Neutrophil (primary cell): ENCODE data around the gene ZNF784.

Experiments
- H3K27ac ChIP-seq: fragments of 200-600 bp; sonication (generic); 2 replicates; pipeline ENCODE4 v1.5.1; 2016; ENCODE audit warnings: mild to moderate bottlenecking, moderate library complexity
- H3K27me3 ChIP-seq: fragments of 200-600 bp; sonication (generic); 2 replicates; pipeline ENCODE4 v1.6.0; 2016; ENCODE audit warnings: mild to moderate bottlenecking
- H3K36me3 ChIP-seq: fragments of 200-600 bp; sonication (generic); 2 replicates; pipeline ENCODE4 v1.5.1; 2017
- H3K4me1 ChIP-seq, 2 experiments: fragments of 200-600 bp in 1 of 2; sonication (generic) in 1 of 2; 1 replicate in 1 of 2; 2 replicates in 1 of 2; pipeline versions ENCODE4 v1.5.1 to v1.6.1; 2013 to 2016; ENCODE audit warnings: low read depth in 1 of 2, low read length in 1 of 2, mild to moderate bottlenecking in 1 of 2, moderate library complexity in 1 of 2; ENCODE audit not compliant: control insufficient read depth in 1 of 2, insufficient read depth in 1 of 2
- H3K4me3 ChIP-seq, 2 experiments: fragments of 200-600 bp in 1 of 2; sonication (generic) in 1 of 2; 1 replicate in 1 of 2; 2 replicates in 1 of 2; pipeline ENCODE4 v1.5.1; 2013 to 2016; ENCODE audit warnings: low read depth in 1 of 2, low read length in 1 of 2, mild to moderate bottlenecking in 1 of 2, moderate library complexity in 1 of 2
- H3K9me3 ChIP-seq: fragments of 200-600 bp; sonication (generic); 2 replicates; pipeline ENCODE4 v1.5.1; 2016
- CTCF ChIP-seq: fragments of 200-600 bp; sonication (generic); IDR thresholded peaks from 2 replicates; pipeline ENCODE4 v1.5.1; 2016; ENCODE audit warnings: antibody characterized with exemption

ZNF784 gene

GRCh38 chr19:55616395-55616875, 7.9 kb downstream of the ZNF784 start:
- H3K27me3 ChIP-seq: no peaks in the 10 kb centered on the region
- H3K27ac ChIP-seq: peak overlapping the region; percentile 66
- peaks cover 45% of the 10 kb centered on the region for H3K36me3 ChIP-seq
- H3K9me3 ChIP-seq: no peaks in the 10 kb centered on the region
- H3K4me3 ChIP-seq: no peak overlapping the region
- TF ChIP-seq CTCF: no peak
- peaks cover 55 to 64% of the 10 kb centered on the region in 2 experiments for H3K4me1 ChIP-seq

DNA sequence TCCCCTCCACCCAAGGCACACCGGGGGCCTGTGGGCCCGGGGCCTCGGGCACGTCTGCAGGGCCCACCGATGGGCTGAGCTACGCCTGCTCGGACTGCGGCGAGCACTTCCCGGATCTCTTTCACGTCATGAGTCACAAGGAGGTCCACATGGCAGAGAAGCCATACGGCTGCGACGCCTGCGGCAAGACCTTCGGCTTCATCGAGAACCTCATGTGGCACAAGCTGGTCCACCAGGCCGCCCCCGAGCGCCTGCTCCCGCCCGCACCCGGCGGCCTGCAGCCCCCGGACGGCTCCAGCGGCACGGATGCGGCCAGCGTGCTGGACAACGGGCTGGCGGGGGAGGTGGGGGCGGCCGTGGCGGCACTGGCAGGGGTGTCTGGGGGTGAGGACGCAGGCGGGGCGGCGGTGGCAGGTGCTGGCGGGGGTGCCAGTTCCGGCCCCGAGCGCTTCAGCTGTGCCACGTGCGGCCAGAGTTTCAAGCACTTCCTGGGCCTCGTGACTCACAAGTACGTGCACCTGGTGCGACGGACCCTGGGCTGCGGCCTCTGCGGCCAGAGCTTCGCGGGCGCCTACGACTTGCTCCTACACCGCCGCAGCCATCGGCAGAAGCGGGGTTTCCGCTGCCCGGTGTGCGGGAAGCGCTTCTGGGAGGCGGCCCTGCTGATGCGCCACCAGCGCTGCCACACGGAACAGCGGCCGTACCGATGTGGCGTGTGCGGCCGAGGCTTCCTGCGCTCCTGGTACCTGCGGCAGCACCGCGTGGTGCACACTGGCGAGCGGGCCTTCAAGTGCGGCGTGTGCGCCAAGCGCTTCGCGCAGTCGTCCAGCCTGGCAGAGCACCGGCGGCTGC, 8.6 kb downstream of the ZNF784 start:
- Histone ChIP-seq H3K27ac (no peak overlapping the region), H3K36me3 (peaks cover 50% of the 10 kb centered on the region), H3K9me3 (no peaks in the 10 kb centered on the region), H3K27me3 (no peaks in the 10 kb centered on the region), H3K4me3 (no peak overlapping the region), H3K4me1 (peaks cover 55 to 64% of the 10 kb centered on the region in 2 experiments)
- no peak for TF ChIP-seq CTCF

- no peak for TF ChIP-seq CTCF
- no peaks in the 10 kb centered on the region for H3K27me3 ChIP-seq
These were observed 9.4 kb downstream of the ZNF784 start for GRCh38 chr19:55614711-55615542.

GRCh38 chr19:55613930-55614710, 10.2 kb downstream of the ZNF784 start:
- no peak for TF ChIP-seq CTCF
- Histone ChIP-seq H3K27ac (no peak overlapping the region), H3K9me3 (no peaks in the 10 kb centered on the region), H3K4me1 (peaks cover 55 to 64% of the 10 kb centered on the region in 2 experiments), H3K4me3 (no peak overlapping the region), H3K36me3 (peaks cover 56% of the 10 kb centered on the region), H3K27me3 (no peaks in the 10 kb centered on the region)

More at GRCh38 chr19:55614711-55615542, 9.4 kb downstream of the ZNF784 start:
- Histone ChIP-seq H3K9me3 (no peaks in the 10 kb centered on the region), H3K4me1 (peaks cover 55 to 64% of the 10 kb centered on the region in 2 experiments), H3K27ac (no peak overlapping the region), H3K4me3 (no peak overlapping the region), H3K36me3 (peaks cover 56% of the 10 kb centered on the region)

DNA sequence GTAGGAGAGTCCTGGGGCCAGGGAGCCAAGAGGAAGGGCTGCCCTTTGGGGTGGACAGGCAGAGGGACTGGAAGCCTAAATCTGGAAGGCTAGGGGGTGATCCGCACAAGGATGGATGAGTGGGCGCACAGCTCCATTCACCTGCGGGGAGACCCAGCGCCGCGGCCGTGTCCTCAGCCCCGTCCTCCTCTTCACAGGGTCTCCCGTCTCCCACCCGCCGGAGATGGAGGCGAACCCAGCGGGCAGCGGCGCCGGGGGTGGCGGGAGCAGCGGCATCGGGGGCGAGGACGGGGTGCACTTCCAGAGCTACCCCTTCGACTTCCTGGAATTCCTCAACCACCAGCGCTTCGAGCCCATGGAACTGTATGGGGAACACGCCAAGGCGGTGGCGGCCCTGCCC, 11.0 kb downstream of the ZNF784 start:
- Histone ChIP-seq H3K9me3 (no peaks in the 10 kb centered on the region), H3K4me1 (peaks cover 55 to 64% of the 10 kb centered on the region in 2 experiments), H3K36me3 (peaks cover 56% of the 10 kb centered on the region), H3K27me3 (no peaks in the 10 kb centered on the region), H3K4me3 (no peak overlapping the region), H3K27ac (peak overlapping the region; percentile 67)
- no peak for TF ChIP-seq CTCF
